Stimulated activated CD4-positive, alpha-beta T cell treated with anti-CD3 and anti-CD28 coated beads, Interleukin-15, amount 100 ng/mL, for 48 hours (primary cell): ENCODE measurements around the gene AHI1.

Source experiments
- DNase-seq, 2 donors: peaks; one replicate each; pipeline ENCODE4 v3.0.0-alpha.2; 2020; ENCODE audit warnings: low read depth in 2 of 2

The AHI1 gene

GRCh38 chr6:135295085-135295484, 202.5 kb downstream of the AHI1 start:
- no peak for DNase-seq

GRCh38 chr6:135291288-135292076, 206.1 kb downstream of the AHI1 start:
- no peak for DNase-seq

- no peak for DNase-seq
Measured at GRCh38 chr6:135289816-135290215, 207.7 kb downstream of the AHI1 start.

- DNase-seq = no peak
Measured at GRCh38 chr6:135286962-135287538, 210.5 kb downstream of the AHI1 start.

- no peak for DNase-seq
Measured at GRCh38 chr6:135285165-135285564, 212.4 kb downstream of the AHI1 start.

GRCh38 chr6:135283926-135284325, 213.6 kb downstream of the AHI1 start:
- no peak for DNase-seq

GRCh38 chr6:135282395-135282794, 215.1 kb downstream of the AHI1 start:
- DNase-seq = no peak

GRCh38 chr6:135281964-135282363, 215.6 kb downstream of the AHI1 start:
- DNase-seq = no peak

- no peak for DNase-seq
Measured at GRCh38 chr6:135281227-135281626, 216.3 kb downstream of the AHI1 start.

- DNase-seq = no peak
Measured at GRCh38 chr6:135280375-135281136, 217.0 kb downstream of the AHI1 start.

GRCh38 chr6:135277422-135277821, 220.1 kb downstream of the AHI1 start:
- no peak for DNase-seq

GRCh38 chr6:135274561-135275293, 222.8 kb downstream of the AHI1 start:
- DNase-seq = no peak

GRCh38 chr6:135271626-135272025, 225.9 kb downstream of the AHI1 start:
- no peak for DNase-seq

- DNase-seq = no peak
Measured at GRCh38 chr6:135270676-135271536, 226.6 kb downstream of the AHI1 start.

GRCh38 chr6:135269481-135269891, 228.1 kb downstream of the AHI1 start:
- DNase-seq = no peak

GRCh38 chr6:135268740-135269139, 228.8 kb downstream of the AHI1 start:
- DNase-seq = no peak

- no peak for DNase-seq
Measured at GRCh38 chr6:135268263-135268662, 229.3 kb downstream of the AHI1 start.

- no peak for DNase-seq
Measured at GRCh38 chr6:135267085-135267484, 230.5 kb downstream of the AHI1 start.

GRCh38 chr6:135266675-135267074, 230.9 kb downstream of the AHI1 start:
- DNase-seq = no peak

- no peak for DNase-seq
Measured at GRCh38 chr6:135265278-135265677, 232.3 kb downstream of the AHI1 start.
